Endothelial cell of umbilical vein (primary cell): ENCODE results near the gene RALGPS1. TPM values are rescaled to one million over a fixed set of nuclear protein-coding genes. Genes with fewer than 3 reads are reported as not detected.

Experiments
- BruUV-seq: library from RNA; stranded (reverse); fragments of 400-500 nt; replicated peaks from 2 replicates; lab custom pipeline; 2021; lab: Mats Ljungman, UMichigan
- CTCF ChIA-PET: fragments of 300-600, 350-600 bp; sonication (Branson Sonifier 250); formaldehyde crosslinking; loops from one replicate; lab custom pipeline; 2021; ENCODE audit warnings: antibody characterized with exemption, inconsistent platforms; lab: Charles Lee
- POLR2A ChIA-PET: fragments of 300-600, 350-600 bp; sonication (Branson Sonifier 250); formaldehyde crosslinking; loops from one replicate; lab custom pipeline; 2021; ENCODE audit warnings: antibody characterized with exemption, inconsistent platforms; lab: Charles Lee
- DNase-seq: peaks from one replicate; pipeline ENCODE4 v3.0.0-alpha.2; 2011; ENCODE audit warnings: low read depth, low spot score
- FAIRE-seq: peaks from 2 replicates; lab custom pipeline; 2011; peaks lifted over from hg19 to GRCh38; lab: Jason Lieb, UNC
- H2AFZ ChIP-seq: 2 replicates; pipeline ENCODE4 v1.6.0; 2012; ENCODE audit warnings: low read depth, low read length, control low read depth, inconsistent platforms
- H3K27ac ChIP-seq: 2 replicates; pipeline ENCODE4 v1.5.1; 2011; ENCODE audit warnings: low read depth, mild to moderate bottlenecking, control low read depth, low read length, moderate library complexity; ENCODE audit not compliant: insufficient read depth
- H3K27me3 ChIP-seq, 2 experiments: 2 replicates each; pipeline versions ENCODE4 v1.6.0 to v1.6.1; 2011; ENCODE audit warnings: low read length in 2 of 2, mixed read lengths in 1 of 2; ENCODE audit not compliant: control insufficient read depth in 2 of 2, insufficient read depth in 2 of 2
- H3K36me3 ChIP-seq, 2 experiments: 2 replicates in 1 of 2; 3 replicates in 1 of 2; pipeline ENCODE4 v1.5.1; 2011; ENCODE audit warnings: low read length in 2 of 2, mild to moderate bottlenecking in 1 of 2, moderate library complexity in 1 of 2; ENCODE audit not compliant: control insufficient read depth in 2 of 2, insufficient read depth in 2 of 2; ENCODE audit errors: extremely low read depth in 1 of 2
- H3K4me1 ChIP-seq: 3 replicates; pipeline ENCODE4 v1.5.1; 2011; ENCODE audit warnings: mild to moderate bottlenecking, low read length; ENCODE audit not compliant: control insufficient read depth, insufficient read depth; ENCODE audit errors: extremely low read depth
- H3K4me2 ChIP-seq: 2 replicates; pipeline ENCODE4 v1.6.1; 2011; ENCODE audit warnings: low read length, control low read depth, mixed read lengths; ENCODE audit not compliant: insufficient read depth
- H3K4me3 ChIP-seq, 3 experiments: fragments of 200-600 bp in 1 of 3; sonication (generic), shearing (Covaris generic) in 1 of 3; replicated peaks in 1 of 3; 2 replicates each; pipeline ENCODE4 v1.5.1; 2011 to 2016; ENCODE audit warnings: control low read depth in 3 of 3, low read length in 3 of 3, mild to moderate bottlenecking in 2 of 3, inconsistent platforms in 1 of 3, low read depth in 1 of 3, moderate library complexity in 1 of 3; ENCODE audit not compliant: insufficient read depth in 1 of 3
- H3K79me2 ChIP-seq: 2 replicates; pipeline ENCODE4 v1.6.0; 2012; ENCODE audit warnings: low read length, inconsistent platforms; ENCODE audit not compliant: control insufficient read depth, insufficient read depth
- H3K9ac ChIP-seq: replicated peaks from 2 replicates; pipeline ENCODE3; 2011; ENCODE audit warnings: low read length, control low read depth; ENCODE audit not compliant: insufficient read depth; ENCODE audit errors: extremely low read depth
- H3K9me1 ChIP-seq: replicated peaks from 3 replicates; pipeline ENCODE4 v1.6.0; 2011; ENCODE audit warnings: mild to moderate bottlenecking, low read length; ENCODE audit not compliant: control insufficient read depth, insufficient read depth; ENCODE audit errors: extremely low read depth
- H3K9me3 ChIP-seq: replicated peaks from 2 replicates; pipeline ENCODE4 v1.5.1; 2012; ENCODE audit warnings: low read length, inconsistent platforms; ENCODE audit not compliant: control insufficient read depth, insufficient read depth
- H4K20me1 ChIP-seq: replicated peaks from 2 replicates; pipeline ENCODE3; 2011; ENCODE audit warnings: mild to moderate bottlenecking, low read length; ENCODE audit not compliant: control insufficient read depth, insufficient read depth; ENCODE audit errors: extremely low read depth
- CTCF ChIP-seq, 2 donors: IDR thresholded peaks; 1 replicate in 1 of 2; 2 replicates in 1 of 2; pipeline ENCODE4 v1.5.1; 2011; ENCODE audit warnings: low read length in 2 of 2, mild to moderate bottlenecking in 2 of 2, moderate library complexity in 2 of 2, control low read depth in 1 of 2, inconsistent platforms in 1 of 2, low read depth in 1 of 2; ENCODE audit not compliant: insufficient read depth in 1 of 2; ENCODE audit errors: extremely low read depth in 1 of 2
- EZH2 ChIP-seq: IDR thresholded peaks from 2 replicates; pipeline ENCODE4 v1.6.1; 2012; ENCODE audit warnings: borderline replicate concordance, low read depth, mild to moderate bottlenecking, moderate library complexity, low read length, inconsistent platforms; ENCODE audit not compliant: severe bottlenecking
- FOS ChIP-seq: IDR thresholded peaks from 2 replicates; pipeline ENCODE4 v1.6.1; 2011; ENCODE audit warnings: mild to moderate bottlenecking, low read length, moderate library complexity, borderline replicate concordance; ENCODE audit not compliant: insufficient read depth
- GATA2 ChIP-seq: IDR thresholded peaks from 2 replicates; pipeline ENCODE4 v1.7.0; 2011; ENCODE audit warnings: low read depth, mild to moderate bottlenecking, moderate library complexity, mixed read lengths, low read length; ENCODE audit not compliant: insufficient read length, insufficient read depth
- JUN ChIP-seq: IDR thresholded peaks from 2 replicates; pipeline ENCODE4 v1.6.1; 2011; ENCODE audit warnings: borderline replicate concordance, low read depth; ENCODE audit not compliant: insufficient read length, insufficient read depth
- MAX ChIP-seq: IDR thresholded peaks from 2 replicates; pipeline ENCODE4 v1.6.1; 2011; ENCODE audit not compliant: insufficient read depth, insufficient read length
- MYC ChIP-seq: IDR thresholded peaks from one replicate; pipeline ENCODE4 v1.6.1; 2011; ENCODE audit warnings: mild to moderate bottlenecking, low read depth, low read length
- POLR2A ChIP-seq: IDR thresholded peaks from 2 replicates; pipeline ENCODE4 v1.6.1; 2012; ENCODE audit warnings: low read depth, mild to moderate bottlenecking, control low read depth, low read length
- POLR2AphosphoS5 ChIP-seq: IDR thresholded peaks from 2 replicates; pipeline ENCODE4 v1.6.1; 2012; ENCODE audit warnings: low read depth, mild to moderate bottlenecking, control low read depth, low read length, moderate library complexity; ENCODE audit not compliant: insufficient read depth
- dilution Hi-C: fragments of 300-500 bp; cut with MboI; formaldehyde crosslinking; loops from one replicate; pipeline ENCODE4 v1.15.0; 2019; ENCODE audit warnings: low sequenced_read_pairs; ENCODE audit not compliant: extremely low pct_ligation_motif_present
- intact Hi-C: fragments of 100-400 bp; cut with micrococcal nuclease; formaldehyde crosslinking; loops from one replicate; pipeline ENCODE4 v1.10.0; 2022
- polyA plus RNA-seq, 4 experiments: library from polyadenylated mRNA; depleted of rRNA in 3 of 4; stranded (reverse) in 3 of 4; unstranded in 1 of 4; fragments of >200 nt; gene quantifications; 2 replicates each; pipeline versions ENCODE4 v1.2.1 to v1.2.3, GENCODE V29; 2011 to 2012; ENCODE audit warnings: missing spikeins in 1 of 4
- total RNA-seq: library from RNA; stranded (reverse); gene quantifications from 2 replicates; pipeline ENCODE4 v1.2.3, GENCODE V29; 2021

Gene RALGPS1
- total and polyA plus RNA-seq, 2 donors (not counting 3 experiments of a cell fraction or from before 2014, with no cell fraction given), result 3.8 to 5.5 TPM

- Histone ChIP-seq H3K79me2 (no peaks in the 10 kb centered on the region), H3K27ac (no peak overlapping the region), H2AFZ (no peak overlapping the region), H3K4me1 (peaks cover 9% of the 10 kb centered on the region), H3K27me3 (no peaks in the 10 kb centered on the region), H3K9me3 (no peaks in the 10 kb centered on the region), H3K36me3 (no peaks in the 10 kb centered on the region), H3K4me3 (no peak overlapping the region), H4K20me1 (no peaks in the 10 kb centered on the region), H3K9ac (no peak overlapping the region), H3K9me1 (no peaks in the 10 kb centered on the region), H3K4me2 (no peak overlapping the region)
- TF ChIP-seq POLR2AphosphoS5 (no peak), GATA2 (no peak), CTCF (IDR thresholded peaks at IDR 0.05; ENCODE audit: extremely low read depth in 1 of 2, insufficient read depth in 1 of 2, low read depth in 1 of 2, low read length in 2 of 2) (no peak), MAX (no peak), FOS (no peak), POLR2A (no peak), EZH2 (no peak), JUN (no peak), MYC (no peak)
- ChIA-PET POLR2A (no interaction called here), CTCF (no interaction called here)
- BruUV-seq, result no TSS peak
- no peak for DNase-seq
- dilution Hi-C loops, result no loop called here
- no peak for FAIRE-seq
- intact Hi-C loops, result no loop called here
Measured at GRCh38 chr9:127081250-127082185, 166.9 kb downstream of the RALGPS1 start.
